GM12878 (cell line): ENCODE data around the gene BICC1. TPM values are rescaled to one million over a fixed set of nuclear protein-coding genes. Genes with fewer than 3 reads are reported as not detected.

Source experiments
- ATAC-seq: fragments of 200-7000 bp; cut with Tn5 transposase; 3 replicates; pipeline ENCODE4 v1.9.1; 2020; ENCODE audit warnings: mild to moderate bottlenecking, moderate library complexity
- BruUV-seq: library from RNA; stranded (reverse); fragments of 400-500 nt; replicated peaks from 2 replicates; lab custom pipeline; 2021; lab: Mats Ljungman, UMichigan
- CTCF ChIA-PET: fragments of 300-600 bp; sonication (Branson Sonifier 250); formaldehyde crosslinking; extraction: SDS; loops from one replicate; lab custom pipeline; 2021; ENCODE audit warnings: inconsistent platforms; lab: Yijun Ruan, JAX
- POLR2A ChIA-PET: fragments of 350-600 bp; formaldehyde crosslinking; extraction: SDS; loops from one replicate; lab custom pipeline; 2021; ENCODE audit warnings: inconsistent platforms; lab: Charles Lee
- RAD21 ChIA-PET: fragments of 300-600 bp; sonication (Branson Sonifier 250); formaldehyde crosslinking; loops from one replicate; lab custom pipeline; 2023; ENCODE audit warnings: antibody characterized with exemption; ENCODE audit not compliant: unreplicated experiment; lab: Charles Lee
- SMC1A ChIA-PET: fragments of 300-600 bp; sonication (Branson Sonifier 250); formaldehyde crosslinking; loops from one replicate; lab custom pipeline; 2023; ENCODE audit not compliant: unreplicated experiment, uncharacterized antibody; lab: Charles Lee
- DNase-seq: peaks from one replicate; pipeline ENCODE4 v3.0.0-alpha.2; 2011; ENCODE audit warnings: low read depth, low spot score
- FAIRE-seq: peaks from 3 replicates; lab custom pipeline; 2011; peaks lifted over from hg19 to GRCh38; lab: Jason Lieb, UNC
- H2AFZ ChIP-seq: 2 replicates; pipeline ENCODE4 v1.6.0; 2011; ENCODE audit warnings: low read depth, low read length, control low read depth; ENCODE audit not compliant: control insufficient read depth
- H3K27ac ChIP-seq: 2 replicates; pipeline ENCODE4 v1.5.1; 2011; ENCODE audit warnings: control low read depth; ENCODE audit not compliant: control insufficient read depth, insufficient read depth
- H3K27me3 ChIP-seq, 2 experiments: replicated peaks in 1 of 2; 2 replicates each; pipeline versions ENCODE4 v1.6.0 to v1.6.1; 2011; ENCODE audit warnings: low read length in 1 of 2; ENCODE audit not compliant: control insufficient read depth in 2 of 2, insufficient read depth in 2 of 2
- H3K36me3 ChIP-seq, 2 experiments: 2 replicates each; pipeline ENCODE4 v1.5.1; 2011; ENCODE audit warnings: low read length in 1 of 2; ENCODE audit not compliant: control insufficient read depth in 2 of 2, insufficient read depth in 2 of 2
- H3K4me1 ChIP-seq: 2 replicates; pipeline ENCODE4 v1.6.1; 2011; ENCODE audit warnings: mild to moderate bottlenecking, low read length, moderate library complexity, mixed read lengths; ENCODE audit not compliant: control insufficient read depth, insufficient read depth
- H3K4me2 ChIP-seq: 2 replicates; pipeline ENCODE4 v1.6.0; 2011; ENCODE audit warnings: control low read depth; ENCODE audit not compliant: control insufficient read depth, insufficient read depth
- H3K4me3 ChIP-seq: fragments of 200-600 bp; sonication (generic); 2 replicates; pipeline ENCODE4 v1.5.1; 2016
- H3K79me2 ChIP-seq: 2 replicates; pipeline ENCODE4 v1.6.0; 2011; ENCODE audit warnings: low read length; ENCODE audit not compliant: control insufficient read depth, insufficient read depth
- H3K9ac ChIP-seq: 2 replicates; pipeline ENCODE4 v1.8.0; 2011; ENCODE audit warnings: low read length, control low read depth, mixed read lengths; ENCODE audit not compliant: control insufficient read depth, insufficient read depth
- H3K9me3 ChIP-seq: replicated peaks from 3 replicates; pipeline ENCODE4 v1.5.1; 2011; ENCODE audit warnings: mild to moderate bottlenecking, low read length; ENCODE audit not compliant: control insufficient read depth, insufficient read depth
- H4K20me1 ChIP-seq: 2 replicates; pipeline ENCODE4 v1.6.0; 2011; ENCODE audit not compliant: control insufficient read depth, insufficient read depth
- CEBPB ChIP-seq, 2 experiments: fragments of 150-350 bp in 1 of 2; IDR thresholded peaks; 2 replicates each; pipeline ENCODE4 v1.6.1; 2012 to 2014; ENCODE audit warnings: low read depth in 2 of 2, low read length in 2 of 2, borderline replicate concordance in 1 of 2, inconsistent platforms in 1 of 2
- CREB1 ChIP-seq: IDR thresholded peaks from 2 replicates; pipeline ENCODE4 v1.6.1; 2012; ENCODE audit warnings: low read depth, mild to moderate bottlenecking, inconsistent platforms
- HCFC1 ChIP-seq: fragments of 150-350 bp; IDR thresholded peaks from 2 replicates; pipeline ENCODE4 v1.6.1; 2014; ENCODE audit warnings: low read length
- HDAC2 ChIP-seq: fragments of 200-600 bp; sonication (generic); IDR thresholded peaks from 2 replicates; pipeline ENCODE4 v1.6.1; 2017
- JUND ChIP-seq: IDR thresholded peaks from 2 replicates; pipeline ENCODE4 v1.6.1; 2012; ENCODE audit warnings: low read depth, mild to moderate bottlenecking, low read length, improper control_type of control experiment, moderate library complexity
- KDM1A ChIP-seq: fragments of 200-600 bp; sonication (generic); IDR thresholded peaks from 2 replicates; pipeline ENCODE4 v1.6.1; 2016; ENCODE audit warnings: borderline replicate concordance
- MAX ChIP-seq: IDR thresholded peaks from 2 replicates; pipeline ENCODE4 v1.6.1; 2012; ENCODE audit warnings: low read depth, low read length, improper control_type of control experiment
- NFYA ChIP-seq: IDR thresholded peaks from 2 replicates; pipeline ENCODE4 v1.6.1; 2011; ENCODE audit warnings: low read depth, mild to moderate bottlenecking, low read length, improper control_type of control experiment, borderline replicate concordance
- PAX5 ChIP-seq: IDR thresholded peaks from 2 replicates; pipeline ENCODE4 v1.6.1; 2011; ENCODE audit warnings: low read depth, low read length, borderline replicate concordance
- POLR2A ChIP-seq: IDR thresholded peaks from 2 replicates; pipeline ENCODE4 v1.6.1; 2011; ENCODE audit warnings: low read depth, mild to moderate bottlenecking, low read length
- PRDM15 ChIP-seq: fragments of 450-650 bp; formaldehyde crosslinking; IDR thresholded peaks from 2 replicates; pipeline ENCODE4 v1.4.0; 2020; ENCODE audit warnings: mild to moderate bottlenecking, moderate library complexity
- SPI1 ChIP-seq: IDR thresholded peaks from 2 replicates; pipeline ENCODE4 v1.6.1; 2011; ENCODE audit warnings: low read depth, mild to moderate bottlenecking, low read length, moderate library complexity, borderline replicate concordance; ENCODE audit not compliant: insufficient read depth
- ZNF622 ChIP-seq: fragments of 450-650 bp; IDR thresholded peaks from 2 replicates; pipeline ENCODE4 v1.6.1; 2017; ENCODE audit warnings: mild to moderate bottlenecking, inconsistent platforms
- WGBS: methylation state at CpG from one replicate; pipeline ENCODE4 v1.1.6; 2016; ENCODE audit warnings: low lambda C conversion rate; ENCODE audit not compliant: insufficient replicate concordance, insufficient coverage; ENCODE audit errors: missing lambda C conversion rate; 5-methylcytosine and 5-hydroxymethylcytosine counted together
- in situ Hi-C: fragments of 300-500 bp; cut with MboI; formaldehyde crosslinking; loops from 9 replicates; pipeline ENCODE4 v1.14.3; 2018; ENCODE audit warnings: mixed read lengths
- intact Hi-C: fragments of 100-400 bp; cut with micrococcal nuclease; formaldehyde crosslinking; loops from one replicate; pipeline ENCODE4 v1.14.2; 2022; ENCODE audit not compliant: unreplicated experiment
- polyA plus RNA-seq, 11 experiments: library from polyadenylated mRNA; depleted of rRNA in 4 of 11; unstranded in 6 of 11; stranded (reverse) in 5 of 11; fragments of >200 nt; fragmentation: Nextera tagmentation in 4 of 11; fragmentation: Illumina TruSeq in 1 of 11; extraction: Ambion mirVana in 4 of 11; extraction: Trizol in 1 of 11; gene quantifications; 1 replicate in 1 of 11; 2 replicates in 10 of 11; pipeline versions ENCODE4 v1.2.1 to v1.2.3, GENCODE V29; 2011 to 2016; ENCODE audit warnings: inconsistent platforms in 2 of 11, missing spikeins in 2 of 11, low read depth in 1 of 11
- total RNA-seq, 4 experiments: library from RNA; depleted of rRNA in 3 of 4; stranded (reverse); fragments of >200 nt in 3 of 4; fragmentation: Illumina TruSeq in 1 of 4; extraction: Trizol in 1 of 4; gene quantifications; 2 replicates each; pipeline versions ENCODE4 v1.2.1 to v1.2.3, GENCODE V29; 2013 to 2021
- TF ChIP-seq, protein P1 (sequence below): IDR thresholded peaks from 2 replicates; pipeline ENCODE4 v1.6.1; 2011; ENCODE audit warnings: borderline replicate concordance, low read depth, mild to moderate bottlenecking, moderate library complexity, mixed read lengths, low read length; ENCODE audit not compliant: insufficient read depth; ENCODE audit errors: extremely low read length
- TF ChIP-seq, protein P2 (sequence below): IDR thresholded peaks from 2 replicates; pipeline ENCODE4 v1.6.1; 2012; ENCODE audit warnings: low read length, inconsistent platforms

Gene BICC1
- total and polyA plus RNA-seq, 10 of the 15 experiments (the other 5 are each of a cell fraction or from before 2014, with no cell fraction given): 0.01 to 0.10 (median 0.04) TPM; not detected in 5

GRCh38 chr10:58514111-58514770 lies 1.6 kb downstream of the BICC1 start:
- no peak for DNase-seq
- no peak overlapping the region for H3K4me2 ChIP-seq
- no peak overlapping the region for H2AFZ ChIP-seq
- H3K4me3 ChIP-seq: no peak overlapping the region
- H3K4me1 ChIP-seq: no peaks in the 10 kb centered on the region
- ChIA-PET SMC1A (no interaction called here), RAD21 (no interaction called here), CTCF (interaction anchor here (1.2 to 1.4 kb wide), 2 partner anchors 15 to 17 kb away, joined by 3 to 5 read pairs; no protein-coding TSS in a partner anchor)
- H3K9ac ChIP-seq: no peak overlapping the region
- peaks cover 5 to 6% of the 10 kb centered on the region in 2 experiments; a peak in 3 of 4 replicates for H3K27me3 ChIP-seq
- intact Hi-C loops: no loop called here
- no peaks in the 10 kb centered on the region for H3K9me3 ChIP-seq
- no peak for TF ChIP-seq CREB1
- TF ChIP-seq SPI1: no peak
- no peak for TF ChIP-seq ZNF622
- TF ChIP-seq, protein P1, sequence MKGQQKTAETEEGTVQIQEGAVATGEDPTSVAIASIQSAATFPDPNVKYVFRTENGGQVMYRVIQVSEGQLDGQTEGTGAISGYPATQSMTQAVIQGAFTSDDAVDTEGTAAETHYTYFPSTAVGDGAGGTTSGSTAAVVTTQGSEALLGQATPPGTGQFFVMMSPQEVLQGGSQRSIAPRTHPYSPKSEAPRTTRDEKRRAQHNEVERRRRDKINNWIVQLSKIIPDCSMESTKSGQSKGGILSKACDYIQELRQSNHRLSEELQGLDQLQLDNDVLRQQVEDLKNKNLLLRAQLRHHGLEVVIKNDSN: no peak
- no peak for TF ChIP-seq POLR2A
- no peak for TF ChIP-seq PAX5
- TF ChIP-seq, protein P2, sequence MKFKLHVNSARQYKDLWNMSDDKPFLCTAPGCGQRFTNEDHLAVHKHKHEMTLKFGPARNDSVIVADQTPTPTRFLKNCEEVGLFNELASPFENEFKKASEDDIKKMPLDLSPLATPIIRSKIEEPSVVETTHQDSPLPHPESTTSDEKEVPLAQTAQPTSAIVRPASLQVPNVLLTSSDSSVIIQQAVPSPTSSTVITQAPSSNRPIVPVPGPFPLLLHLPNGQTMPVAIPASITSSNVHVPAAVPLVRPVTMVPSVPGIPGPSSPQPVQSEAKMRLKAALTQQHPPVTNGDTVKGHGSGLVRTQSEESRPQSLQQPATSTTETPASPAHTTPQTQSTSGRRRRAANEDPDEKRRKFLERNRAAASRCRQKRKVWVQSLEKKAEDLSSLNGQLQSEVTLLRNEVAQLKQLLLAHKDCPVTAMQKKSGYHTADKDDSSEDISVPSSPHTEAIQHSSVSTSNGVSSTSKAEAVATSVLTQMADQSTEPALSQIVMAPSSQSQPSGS: no peak
- no peak for TF ChIP-seq HCFC1
- no peak for TF ChIP-seq CEBPB (IDR thresholded peaks at IDR 0.05; ENCODE audit: borderline replicate concordance in 1 of 2, low read depth in 2 of 2, low read length in 2 of 2)
- no peak for TF ChIP-seq PRDM15 (CRISPR knock-in tag)
- no peak for TF ChIP-seq NFYA
- no peak for TF ChIP-seq KDM1A
- TF ChIP-seq HDAC2: no peak
- no peak for TF ChIP-seq MAX
- TF ChIP-seq JUND: no peak
- TF ChIP-seq, all 136 proteins: peak for 0
- H3K27ac ChIP-seq: no peak overlapping the region
- no peaks in the 10 kb centered on the region for H3K79me2 ChIP-seq
- no peaks in the 10 kb centered on the region for H3K36me3 ChIP-seq
- FAIRE-seq: no peak
- 9% methylated on average over 13 of the region's 13 CpGs for WGBS
- H4K20me1 ChIP-seq: no peaks in the 10 kb centered on the region
- ATAC-seq: no peak
- POLR2A ChIA-PET: no interaction called here
- in situ Hi-C loops: no loop called here
- BruUV-seq: no TSS peak
